DND-41 (cell line): ENCODE results near the gene FUNDC2.

ENCODE experiments used
- ATAC-seq: fragments of 200-7000 bp; cut with Tn5 transposase; 3 replicates; pipeline ENCODE4 v1.9.1; 2021; ENCODE audit warnings: low read depth; ENCODE audit not compliant: insufficient read depth
- DNase-seq: peaks from one replicate; pipeline ENCODE4 v3.0.0-alpha.2; 2020
- H2AFZ ChIP-seq: 2 replicates; pipeline ENCODE4 v1.6.0; 2012; ENCODE audit warnings: low read depth, low read length
- H3K27ac ChIP-seq: 2 replicates; pipeline ENCODE4 v1.5.1; 2012; ENCODE audit warnings: low read length, inconsistent platforms
- H3K27me3 ChIP-seq: fragments of 200-600 bp; sonication (generic); 2 replicates; pipeline ENCODE4 v1.6.0; 2012; ENCODE audit warnings: low read length, mild to moderate bottlenecking, inconsistent platforms; ENCODE audit not compliant: insufficient read depth, poor library complexity
- H3K36me3 ChIP-seq: 2 replicates; pipeline ENCODE4 v1.5.1; 2012; ENCODE audit warnings: low read length, inconsistent platforms; ENCODE audit not compliant: insufficient read depth
- H3K4me1 ChIP-seq: 2 replicates; pipeline ENCODE4 v1.5.1; 2012; ENCODE audit warnings: mild to moderate bottlenecking, low read length; ENCODE audit not compliant: insufficient read depth
- H3K4me2 ChIP-seq: 2 replicates; pipeline ENCODE4 v1.6.0; 2012; ENCODE audit warnings: mild to moderate bottlenecking, moderate library complexity, low read length, inconsistent platforms; ENCODE audit not compliant: insufficient read depth
- H3K4me3 ChIP-seq, 2 experiments: fragments of 200-600 bp in 1 of 2; shearing (Covaris generic) in 1 of 2; 2 replicates each; pipeline ENCODE4 v1.5.1; 2012 to 2016; ENCODE audit warnings: inconsistent platforms in 2 of 2, low read length in 2 of 2, mild to moderate bottlenecking in 2 of 2, low read depth in 1 of 2, moderate library complexity in 1 of 2
- H3K79me2 ChIP-seq: 2 replicates; pipeline ENCODE4 v1.6.0; 2012; ENCODE audit warnings: low read length, inconsistent platforms; ENCODE audit not compliant: insufficient read depth
- H3K9ac ChIP-seq: 2 replicates; pipeline ENCODE4 v1.6.0; 2012; ENCODE audit warnings: low read depth, mild to moderate bottlenecking, inconsistent platforms, low read length, moderate library complexity
- H3K9me3 ChIP-seq: 2 replicates; pipeline ENCODE4 v1.5.1; 2012; ENCODE audit warnings: low read length, moderate library complexity, mild to moderate bottlenecking, inconsistent platforms; ENCODE audit not compliant: insufficient read depth, severe bottlenecking
- H4K20me1 ChIP-seq: 2 replicates; pipeline ENCODE4 v1.6.0; 2012; ENCODE audit warnings: low read length; ENCODE audit not compliant: insufficient read depth
- EZH2 ChIP-seq: IDR thresholded peaks from 3 replicates; pipeline ENCODE4 v1.6.1; 2012; ENCODE audit warnings: borderline replicate concordance, low read depth, mild to moderate bottlenecking, moderate library complexity, low read length, inconsistent platforms; ENCODE audit not compliant: severe bottlenecking
- TF ChIP-seq, protein P1 (sequence below): IDR thresholded peaks from 2 replicates; pipeline ENCODE4 v1.5.1; 2012; ENCODE audit warnings: borderline replicate concordance, low read length, moderate library complexity, mild to moderate bottlenecking; ENCODE audit not compliant: poor library complexity, severe bottlenecking; ENCODE audit errors: extremely low read depth

Gene FUNDC2

DNA sequence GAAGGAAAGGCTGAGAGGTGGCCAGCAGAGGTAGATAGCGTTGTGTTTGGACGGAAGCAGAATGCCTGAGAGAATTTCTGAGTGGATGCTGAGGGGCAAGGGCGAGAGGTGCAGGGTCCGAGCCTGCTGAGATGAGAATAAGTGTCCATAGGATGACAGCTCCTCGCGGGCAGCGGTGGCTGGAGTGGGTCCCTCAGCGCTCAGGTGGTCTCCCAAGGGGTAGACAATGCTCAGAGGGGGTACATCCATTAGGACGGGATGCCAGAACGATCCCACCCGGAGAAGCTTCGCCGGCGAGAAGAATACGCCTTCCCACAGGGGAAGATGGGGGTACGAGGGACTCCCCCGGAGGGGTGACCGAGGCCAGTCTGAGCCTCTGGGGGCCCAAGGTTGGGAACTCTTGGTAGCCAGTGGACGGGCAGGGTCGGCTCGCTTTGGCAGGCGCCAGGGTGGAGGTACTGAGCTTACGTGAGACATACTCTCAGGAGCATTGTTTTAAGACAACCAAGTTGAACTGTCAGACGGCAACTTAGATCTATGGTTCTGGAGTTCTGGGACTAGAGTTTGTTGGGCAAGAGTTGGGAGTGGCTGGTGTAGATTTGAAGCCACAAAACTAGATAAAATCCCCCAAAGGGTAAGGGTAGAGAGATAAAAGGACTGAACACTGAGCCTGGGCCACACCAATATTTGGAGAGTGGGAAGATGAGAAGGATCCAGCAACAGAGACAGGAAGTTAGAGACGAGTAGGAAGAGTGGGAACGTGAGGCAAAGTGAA is 60.5 kb downstream of the FUNDC2 start:
- no peaks in the 10 kb centered on the region for H3K27me3 ChIP-seq
- no peak overlapping the region for H3K4me3 ChIP-seq
- no peak overlapping the region for H2AFZ ChIP-seq
- no peak for DNase-seq
- no peaks in the 10 kb centered on the region for H3K4me1 ChIP-seq
- H3K27ac ChIP-seq = no peak overlapping the region
- TF ChIP-seq, protein P1, sequence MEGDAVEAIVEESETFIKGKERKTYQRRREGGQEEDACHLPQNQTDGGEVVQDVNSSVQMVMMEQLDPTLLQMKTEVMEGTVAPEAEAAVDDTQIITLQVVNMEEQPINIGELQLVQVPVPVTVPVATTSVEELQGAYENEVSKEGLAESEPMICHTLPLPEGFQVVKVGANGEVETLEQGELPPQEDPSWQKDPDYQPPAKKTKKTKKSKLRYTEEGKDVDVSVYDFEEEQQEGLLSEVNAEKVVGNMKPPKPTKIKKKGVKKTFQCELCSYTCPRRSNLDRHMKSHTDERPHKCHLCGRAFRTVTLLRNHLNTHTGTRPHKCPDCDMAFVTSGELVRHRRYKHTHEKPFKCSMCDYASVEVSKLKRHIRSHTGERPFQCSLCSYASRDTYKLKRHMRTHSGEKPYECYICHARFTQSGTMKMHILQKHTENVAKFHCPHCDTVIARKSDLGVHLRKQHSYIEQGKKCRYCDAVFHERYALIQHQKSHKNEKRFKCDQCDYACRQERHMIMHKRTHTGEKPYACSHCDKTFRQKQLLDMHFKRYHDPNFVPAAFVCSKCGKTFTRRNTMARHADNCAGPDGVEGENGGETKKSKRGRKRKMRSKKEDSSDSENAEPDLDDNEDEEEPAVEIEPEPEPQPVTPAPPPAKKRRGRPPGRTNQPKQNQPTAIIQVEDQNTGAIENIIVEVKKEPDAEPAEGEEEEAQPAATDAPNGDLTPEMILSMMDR = no peak
- no peak for TF ChIP-seq EZH2
- H3K79me2 ChIP-seq = no peaks in the 10 kb centered on the region
- H3K36me3 ChIP-seq = peaks cover 27% of the 10 kb centered on the region
- no peak for ATAC-seq
- no peaks in the 10 kb centered on the region; the same call in 1 of the 2 replicates for H4K20me1 ChIP-seq
- no peaks in the 10 kb centered on the region for H3K9me3 ChIP-seq
- no peak overlapping the region for H3K4me2 ChIP-seq
- H3K9ac ChIP-seq = no peak overlapping the region

GRCh38 chrX:155094468-155095061 is 67.9 kb downstream of the FUNDC2 start:
- H3K79me2 ChIP-seq = no peaks in the 10 kb centered on the region
- H3K4me1 ChIP-seq = no peaks in the 10 kb centered on the region
- peak; percentile 78 for ATAC-seq
- H3K27me3 ChIP-seq = no peaks in the 10 kb centered on the region
- TF ChIP-seq EZH2 = no peak
- TF ChIP-seq, protein P1 = peak; percentile 74
- H3K4me3 ChIP-seq = no peak overlapping the region
- H3K4me2 ChIP-seq = no peak overlapping the region
- peak; percentile 30 for DNase-seq
- H4K20me1 ChIP-seq = no peaks in the 10 kb centered on the region
- H3K27ac ChIP-seq = no peak overlapping the region
- no peak overlapping the region for H2AFZ ChIP-seq
- H3K9ac ChIP-seq = no peak overlapping the region
- H3K9me3 ChIP-seq = no peaks in the 10 kb centered on the region
- peaks cover 19% of the 10 kb centered on the region; the same call in 1 of the 2 replicates for H3K36me3 ChIP-seq

DNA sequence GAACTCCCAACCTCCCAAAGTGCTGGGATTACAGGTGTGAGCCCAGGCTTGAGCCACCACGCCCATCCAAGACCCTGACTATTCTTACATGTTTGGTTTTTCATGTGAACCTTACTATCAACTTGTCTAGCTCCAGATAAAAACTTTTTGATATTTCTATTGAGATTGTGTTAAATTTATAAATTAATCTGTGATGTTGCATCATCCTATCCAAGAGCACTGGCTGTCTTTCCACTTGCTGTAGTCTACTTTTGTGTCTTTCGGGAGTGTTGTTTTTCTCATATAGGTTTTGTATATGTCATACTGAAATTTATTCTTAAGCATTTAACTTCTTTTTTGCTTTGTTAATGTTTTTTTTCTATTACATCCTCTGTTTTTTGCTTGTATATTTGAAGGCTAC is 79.3 kb downstream of the FUNDC2 start:
- Histone ChIP-seq H4K20me1 (no peaks in the 10 kb centered on the region), H3K79me2 (no peaks in the 10 kb centered on the region), H3K9ac (no peak overlapping the region), H3K27ac (no peak overlapping the region), H3K4me2 (no peak overlapping the region), H3K4me1 (no peaks in the 10 kb centered on the region), H2AFZ (no peak overlapping the region), H3K4me3 (no peak overlapping the region), H3K36me3 (peaks cover 10% of the 10 kb centered on the region; the same call in 1 of the 2 replicates), H3K9me3 (no peaks in the 10 kb centered on the region), H3K27me3 (no peaks in the 10 kb centered on the region)
- no peak for TF ChIP-seq EZH2
- TF ChIP-seq, protein P1 = no peak
- ATAC-seq (no peak), DNase-seq (no peak)
